OCI-LY7 (cell line): ENCODE measurements around the gene HRK.

Experiments
- EZH2phosphoT487 ChIP-seq: fragments of 200-600 bp; sonication (generic); IDR thresholded peaks from 2 replicates; pipeline ENCODE4 v1.6.1; 2018; ENCODE audit warnings: low read depth, borderline replicate concordance, mild to moderate bottlenecking, mixed run types, antibody characterized with exemption, low read length, moderate library complexity, mixed read lengths
- TF ChIP-seq, protein P1 (sequence below): fragments of 200-600 bp; sonication (generic); conservative IDR thresholded peaks from 2 replicates; pipeline ENCODE4 v1.5.1; 2014; ENCODE audit warnings: mild to moderate bottlenecking, antibody characterized with exemption, low read length, moderate library complexity, mixed read lengths

DNA sequence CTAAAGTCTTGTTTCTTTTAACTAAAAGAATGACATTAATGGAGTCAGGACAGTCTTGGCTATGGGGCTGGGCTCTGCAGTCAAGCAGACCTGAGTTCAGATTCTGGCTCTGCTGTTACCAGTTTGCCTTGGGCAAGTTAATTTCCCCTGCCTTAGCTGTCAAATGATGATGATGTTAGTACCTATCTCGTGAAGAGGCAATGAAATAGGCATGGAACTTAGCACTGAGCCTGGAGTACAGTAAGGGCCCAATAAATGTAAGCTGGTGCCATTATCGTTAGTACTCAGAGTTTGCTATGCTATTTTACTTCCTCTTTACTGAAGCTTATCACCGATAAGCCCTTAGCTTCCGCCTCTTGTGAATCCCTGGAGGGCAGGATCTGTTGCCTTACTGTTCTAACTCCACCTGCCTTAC is 38.0 kb upstream of the HRK start:
- TF ChIP-seq, protein P1, sequence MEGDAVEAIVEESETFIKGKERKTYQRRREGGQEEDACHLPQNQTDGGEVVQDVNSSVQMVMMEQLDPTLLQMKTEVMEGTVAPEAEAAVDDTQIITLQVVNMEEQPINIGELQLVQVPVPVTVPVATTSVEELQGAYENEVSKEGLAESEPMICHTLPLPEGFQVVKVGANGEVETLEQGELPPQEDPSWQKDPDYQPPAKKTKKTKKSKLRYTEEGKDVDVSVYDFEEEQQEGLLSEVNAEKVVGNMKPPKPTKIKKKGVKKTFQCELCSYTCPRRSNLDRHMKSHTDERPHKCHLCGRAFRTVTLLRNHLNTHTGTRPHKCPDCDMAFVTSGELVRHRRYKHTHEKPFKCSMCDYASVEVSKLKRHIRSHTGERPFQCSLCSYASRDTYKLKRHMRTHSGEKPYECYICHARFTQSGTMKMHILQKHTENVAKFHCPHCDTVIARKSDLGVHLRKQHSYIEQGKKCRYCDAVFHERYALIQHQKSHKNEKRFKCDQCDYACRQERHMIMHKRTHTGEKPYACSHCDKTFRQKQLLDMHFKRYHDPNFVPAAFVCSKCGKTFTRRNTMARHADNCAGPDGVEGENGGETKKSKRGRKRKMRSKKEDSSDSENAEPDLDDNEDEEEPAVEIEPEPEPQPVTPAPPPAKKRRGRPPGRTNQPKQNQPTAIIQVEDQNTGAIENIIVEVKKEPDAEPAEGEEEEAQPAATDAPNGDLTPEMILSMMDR, result no peak
- TF ChIP-seq EZH2phosphoT487, result no peak
